ENCODE results near the gene SMG1. TPM values are rescaled to one million over a fixed set of nuclear protein-coding genes. Genes with fewer than 3 reads are reported as not detected.
"Not testable (repeated sequence)": the region's sequence is repeated elsewhere in the genome, so short reads cannot be mapped to it uniquely, and the experiment has no call there.

SMG1 gene
- total RNA-seq, 1 donor: 88.5 TPM

GRCh38 chr16:18788828-18789514, 137.2 kb downstream of the SMG1 start:
- DNase-seq (ENCODE audit: low read depth): no peak
- no peak for TF ChIP-seq CTCF (IDR thresholded peaks at IDR 0.05; ENCODE audit: insufficient read depth, low read depth, low read length)

DNA sequence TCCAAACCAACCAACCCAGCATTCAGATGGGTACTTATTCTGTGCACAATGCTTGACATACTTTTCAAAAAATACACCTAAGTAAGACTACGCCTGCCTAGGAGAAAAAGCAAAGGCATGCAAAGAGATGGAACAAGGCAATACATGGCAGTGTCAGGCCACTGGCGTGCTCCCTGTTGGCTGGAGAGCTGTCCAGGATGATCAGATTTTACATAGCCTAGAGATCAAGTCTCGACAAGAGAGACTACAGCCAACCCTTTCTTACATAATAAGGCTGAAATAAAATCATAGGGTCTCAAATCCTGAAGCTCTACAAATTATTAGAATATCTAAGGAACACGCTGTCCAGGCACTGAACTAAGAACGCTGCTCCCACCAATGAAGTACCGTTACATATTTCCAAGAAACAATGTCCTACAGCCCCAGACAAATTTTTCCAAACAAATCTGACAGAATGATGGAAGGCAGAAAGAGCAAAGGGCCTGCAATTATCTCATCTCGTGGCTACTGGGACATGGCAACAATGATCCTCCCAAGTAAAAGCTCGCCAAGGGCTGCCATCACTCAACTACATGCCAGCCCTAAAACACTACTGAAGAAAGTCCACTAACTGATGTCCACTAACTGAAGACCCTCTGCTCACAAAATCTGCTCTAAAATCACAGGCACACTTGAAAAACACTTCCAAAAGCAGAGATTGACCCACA, 141.1 kb downstream of the SMG1 start:
- no peak for TF ChIP-seq CTCF (IDR thresholded peaks at IDR 0.05; ENCODE audit: insufficient read depth, low read depth, low read length)
- DNase-seq (ENCODE audit: low read depth): peak; percentile 21
- no peak overlapping the region for H3K4me3 ChIP-seq (ENCODE audit: low read depth, low read length)

More at GRCh38 chr16:18788828-18789514, 137.2 kb downstream of the SMG1 start:
- H3K4me3 ChIP-seq (ENCODE audit: low read depth, low read length): peak overlapping the region; percentile 98

DNA sequence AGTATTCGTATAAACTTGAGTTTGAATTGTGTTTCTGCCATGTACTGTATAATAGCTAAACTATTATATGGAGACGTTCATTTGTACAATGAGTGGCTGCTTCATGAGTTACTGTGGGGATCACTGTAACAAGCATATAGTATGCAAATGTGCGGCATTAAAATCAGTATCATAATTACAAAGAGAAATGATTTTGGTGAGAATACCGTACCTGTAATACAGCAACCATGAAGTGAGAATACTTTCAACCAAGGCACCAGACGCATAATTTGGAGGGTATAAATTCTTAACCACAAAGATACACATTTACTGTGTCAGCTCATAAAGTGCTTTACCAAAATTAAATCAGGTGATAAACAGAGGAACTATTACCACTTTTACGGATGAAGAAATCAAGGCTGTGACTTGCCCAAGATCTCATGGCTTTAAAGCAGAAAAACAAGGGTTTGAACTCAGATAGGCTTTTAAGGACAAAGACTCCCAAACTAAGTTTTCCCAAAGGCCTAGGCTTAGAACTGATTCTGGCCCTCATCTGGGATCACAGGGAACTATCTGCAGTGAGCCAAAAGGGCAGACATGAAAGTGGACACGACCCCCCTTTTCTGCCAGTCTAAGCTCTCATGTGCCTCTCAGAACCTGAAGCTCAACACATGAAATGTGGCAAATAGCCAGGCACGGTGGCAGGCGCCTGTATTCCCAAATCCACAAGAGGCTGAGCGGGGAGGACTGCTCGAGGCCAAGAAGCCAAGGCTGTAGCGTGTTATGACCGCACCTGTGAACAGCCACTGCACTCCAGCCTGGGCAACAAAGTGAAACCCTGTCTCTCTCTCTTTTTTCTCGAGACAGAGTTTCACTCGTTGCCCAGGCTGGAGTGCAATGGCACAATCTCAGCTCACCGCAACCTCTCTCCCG, 142.5 kb downstream of the SMG1 start:
- H3K4me3 ChIP-seq (ENCODE audit: low read depth, low read length): no peak overlapping the region
- no peak for TF ChIP-seq CTCF (IDR thresholded peaks at IDR 0.05; ENCODE audit: insufficient read depth, low read depth, low read length)
- no peak for DNase-seq (ENCODE audit: low read depth)

- no peak for DNase-seq (ENCODE audit: low read depth)
- no peak overlapping the region for H3K4me3 ChIP-seq (ENCODE audit: low read depth, low read length)
- TF ChIP-seq CTCF (IDR thresholded peaks at IDR 0.05; ENCODE audit: insufficient read depth, low read depth, low read length): no peak
These were observed 143.3 kb downstream of the SMG1 start for GRCh38 chr16:18782697-18783429.

- not testable (repeated sequence) for DNase-seq (ENCODE audit: low read depth); H3K4me3 ChIP-seq (ENCODE audit: low read depth, low read length)
These were observed 145.0 kb downstream of the SMG1 start for GRCh38 chr16:18781232-18781631.

DNA sequence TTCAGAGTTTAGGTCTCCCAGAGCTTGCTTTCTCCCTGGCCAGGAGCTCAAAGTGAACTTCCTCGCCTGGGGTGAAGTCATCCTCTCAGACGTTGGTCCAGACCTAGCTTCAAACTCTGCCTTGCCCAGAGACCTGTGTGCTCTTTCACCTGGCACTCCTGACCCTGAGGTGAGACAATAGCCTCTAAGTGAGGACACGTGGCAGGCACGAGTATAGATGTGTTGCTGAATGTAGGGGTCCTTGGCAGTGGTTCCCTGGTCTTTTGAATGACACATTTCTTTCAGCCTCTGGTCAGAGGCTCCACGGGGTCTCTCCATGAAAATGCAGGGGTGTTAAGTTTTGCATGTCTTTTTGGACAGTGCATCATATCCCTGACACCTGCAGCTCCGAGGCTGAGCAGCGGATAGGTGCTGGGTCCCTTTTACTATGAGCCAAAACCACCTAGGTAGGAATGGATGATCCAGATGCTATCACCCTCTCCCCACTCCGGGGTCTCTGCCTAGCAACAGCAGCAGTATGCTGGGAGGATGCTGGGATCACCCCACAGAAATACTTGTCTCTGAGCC, 145.7 kb downstream of the SMG1 start:
- not testable (repeated sequence) for DNase-seq (ENCODE audit: low read depth); H3K4me3 ChIP-seq (ENCODE audit: low read depth, low read length)

DNA sequence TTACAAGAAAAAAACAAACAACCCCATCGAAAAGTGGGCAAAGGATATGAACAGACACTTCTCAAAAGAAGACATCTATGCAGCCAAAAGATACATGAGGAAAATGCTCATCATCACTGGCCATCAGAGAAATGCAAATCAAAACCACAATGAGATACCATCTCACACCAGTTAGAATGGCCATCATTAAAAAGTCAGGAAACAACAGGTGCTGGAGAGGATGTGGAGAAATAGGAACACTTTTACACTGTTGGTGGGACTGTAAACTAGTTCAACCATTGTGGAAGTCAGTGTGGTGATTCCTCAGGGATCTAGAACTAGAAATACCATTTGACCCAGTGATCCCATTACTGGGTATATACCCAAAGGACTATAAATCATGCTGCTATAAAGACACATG, 148.5 kb downstream of the SMG1 start:
- not testable (repeated sequence) for DNase-seq (ENCODE audit: low read depth); H3K4me3 ChIP-seq (ENCODE audit: low read depth, low read length)

- not testable (repeated sequence) for H3K4me3 ChIP-seq (ENCODE audit: low read depth, low read length); DNase-seq (ENCODE audit: low read depth)
These were observed 149.9 kb downstream of the SMG1 start for GRCh38 chr16:18776334-18776733.

DNA sequence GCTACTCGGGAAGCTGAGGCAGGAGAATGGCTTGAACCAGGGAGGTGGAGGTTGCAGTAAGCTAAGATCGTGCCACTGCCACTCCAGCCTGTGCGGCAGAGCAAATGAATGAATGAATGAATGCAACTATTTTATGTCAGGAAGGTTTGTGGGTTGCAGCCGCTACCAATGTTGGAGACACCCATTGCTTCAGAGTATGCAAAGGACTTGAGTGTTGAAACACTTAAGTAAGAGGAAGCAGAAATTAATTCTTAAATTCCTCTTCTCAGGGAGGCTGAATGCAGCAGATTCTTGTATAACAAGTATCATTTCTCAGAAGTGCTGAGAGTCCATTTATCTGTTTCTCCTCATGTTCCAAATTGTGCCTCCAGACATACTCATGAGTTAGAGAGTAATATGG, 151.6 kb downstream of the SMG1 start:
- not testable (repeated sequence) for DNase-seq (ENCODE audit: low read depth); H3K4me3 ChIP-seq (ENCODE audit: low read depth, low read length)

- not testable (repeated sequence) for H3K4me3 ChIP-seq (ENCODE audit: low read depth, low read length)
These were observed 154.0 kb downstream of the SMG1 start for GRCh38 chr16:18772171-18772570.

GRCh38 chr16:18770336-18770962, 155.8 kb downstream of the SMG1 start:
- DNase-seq (ENCODE audit: low read depth); H3K4me3 ChIP-seq (ENCODE audit: low read depth, low read length): not testable (repeated sequence)

More at GRCh38 chr16:18772171-18772570, 154.0 kb downstream of the SMG1 start:
- DNase-seq (ENCODE audit: low read depth): not testable (repeated sequence)

DNA sequence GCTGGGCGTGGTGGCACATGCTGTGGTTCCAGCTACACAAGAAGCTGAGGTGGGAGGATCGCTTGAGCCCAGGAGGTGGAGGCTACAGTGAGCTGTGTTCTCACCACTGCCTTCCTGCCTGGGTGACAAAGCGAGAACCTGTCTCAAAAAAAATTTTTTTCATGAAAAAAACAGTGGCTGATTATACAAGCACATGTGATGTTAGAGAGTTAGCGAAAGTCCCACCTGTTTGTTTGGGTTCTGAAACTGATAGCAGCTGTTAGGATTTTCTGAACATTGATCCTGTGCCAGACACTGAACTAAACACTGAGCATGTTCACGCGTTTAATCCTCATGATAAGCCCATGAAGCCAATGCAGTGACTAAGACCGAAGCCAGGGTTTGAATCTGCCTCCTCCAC, 159.0 kb downstream of the SMG1 start:
- DNase-seq (ENCODE audit: low read depth); H3K4me3 ChIP-seq (ENCODE audit: low read depth, low read length): not testable (repeated sequence)

Measured in fibroblast of villous mesenchyme (primary cell).